ENCODE data around the gene LMTK3. TPM values are rescaled to one million over a fixed set of nuclear protein-coding genes. Genes with fewer than 3 reads are reported as not detected.

The LMTK3 gene
- total and polyA plus RNA-seq, 9 of the 15 experiments (the other 6 are each of a cell fraction or from before 2014, with no cell fraction given), result 0.35 to 12.3 (median 2.0) TPM; not detected in 2

- peaks cover 3% of the 10 kb centered on the region; the same call in 1 of the 3 replicates for H3K36me3 ChIP-seq (ENCODE audit: control insufficient read depth, insufficient read depth, low read length)
- DNase-seq (ENCODE audit: extremely low read depth in 1 of 4, low spot score in 3 of 4) (no peak), FAIRE-seq (no peak), ATAC-seq (no peak)
- in situ Hi-C loops (cut with MboI), result no loop called here
- H3K9me1 ChIP-seq (ENCODE audit: control insufficient read depth, insufficient read depth, low read length), result peaks cover 3% of the 10 kb centered on the region
- H3K9ac ChIP-seq (ENCODE audit: insufficient read depth in 1 of 2, low read depth in 2 of 2, low read length in 2 of 2), result no peak overlapping the region
- ChIA-PET CTCF (ENCODE audit: low intra/inter-chr PET ratio) (interaction anchor here (0.6 kb wide), 1 partner anchor 89 kb away, joined by 4 read pairs; no protein-coding TSS in a partner anchor), POLR2A (interaction anchor here (0.6 kb wide), 1 partner anchor 122 kb away, joined by 4 read pairs; no protein-coding TSS in a partner anchor)
- no peak overlapping the region for H2AFZ ChIP-seq (ENCODE audit: low read depth, low read length)
- H3K4me2 ChIP-seq (ENCODE audit: insufficient read depth, low read length), result no peak overlapping the region
- BruUV-seq (replicated peaks), result no TSS peak
- WGBS (ENCODE audit: insufficient coverage, low coverage, missing lambda C conversion rate), result 80% methylated on average over 11 of the region's 59 CpGs
- no peak overlapping the region for H3K27ac ChIP-seq (ENCODE audit: extremely low read depth, low read depth, low read length)
- H3K79me2 ChIP-seq (ENCODE audit: control insufficient read depth, insufficient read depth, low read length), result peaks cover 14% of the 10 kb centered on the region; the same call in 2 of the 3 replicates
- no peak for TF ChIP-seq ZSCAN29 (IDR thresholded peaks at IDR 0.05)
- TF ChIP-seq MAFG (tag; conservative IDR thresholded peaks at IDR 0.05), result no peak
- no peak for TF ChIP-seq ZNF778 (CRISPR knock-in tag; IDR thresholded peaks at IDR 0.05)
- no peaks in the 10 kb centered on the region for H4K20me1 ChIP-seq (replicated peaks; ENCODE audit: control insufficient read depth, insufficient read depth, low read length)
- H3K4me3 ChIP-seq, result no peak overlapping the region
- H3K27me3 ChIP-seq (ENCODE audit: control insufficient read depth in 2 of 2, insufficient read depth in 2 of 2, low read length in 2 of 2), result no peaks in the 10 kb centered on the region
- H3K4me1 ChIP-seq (replicated peaks in 1 of 2; ENCODE audit: control insufficient read depth in 2 of 2, insufficient read depth in 2 of 2, low read length in 2 of 2), result peaks cover 17 to 63% of the 10 kb centered on the region in 2 experiments; a peak in 4 of 5 replicates
- H3K9me3 ChIP-seq (replicated peaks; ENCODE audit: control insufficient read depth, insufficient read depth, low read depth, low read length), result no peaks in the 10 kb centered on the region
- intact Hi-C loops (cut with micrococcal nuclease), result loop anchor here (10.0 kb wide), 1 partner anchor 104 kb away; the partner anchor contains the start of genes GRIN2D and KDELR1
Observed at GRCh38 chr19:48498595-48499311, 12.9 kb downstream of the LMTK3 start.
